ENCODE results near the gene PHLPP1.
A peak's percentile ranks its signal among the peaks of the same experiment; 100 is the strongest.
"Not testable (repeated sequence)": the region's sequence is repeated elsewhere in the genome, so short reads cannot be mapped to it uniquely, and the experiment has no call there.

Gene PHLPP1

GRCh38 chr18:62702259-62702658, 13.1 kb upstream of the PHLPP1 start:
- Histone ChIP-seq H3K27me3 (ENCODE audit: control insufficient read depth, insufficient read depth, low read length) (no peaks in the 10 kb centered on the region), H3K9ac (ENCODE audit: low read length) (no peak overlapping the region)

GRCh38 chr18:62706879-62707278, 8.5 kb upstream of the PHLPP1 start:
- not testable (repeated sequence) for H3K9me3 ChIP-seq (ENCODE audit: control insufficient read depth, insufficient read depth, low read depth, low read length); H3K27ac ChIP-seq (ENCODE audit: low read depth, low read length); H3K9ac ChIP-seq (ENCODE audit: low read length); H3K4me1 ChIP-seq (ENCODE audit: control insufficient read depth, insufficient read depth, low read length); H3K4me3 ChIP-seq (ENCODE audit: low read depth, low read length); H3K27me3 ChIP-seq (ENCODE audit: control insufficient read depth, insufficient read depth, low read length); H3K36me3 ChIP-seq (ENCODE audit: control insufficient read depth, insufficient read depth, low read length)

More at GRCh38 chr18:62702259-62702658, 13.1 kb upstream of the PHLPP1 start:
- H3K27ac ChIP-seq (ENCODE audit: low read depth, low read length), result no peak overlapping the region
- no peaks in the 10 kb centered on the region for H3K36me3 ChIP-seq (ENCODE audit: control insufficient read depth, insufficient read depth, low read length)
- no peaks in the 10 kb centered on the region for H3K4me1 ChIP-seq (ENCODE audit: control insufficient read depth, insufficient read depth, low read length)
- H3K9me3 ChIP-seq (ENCODE audit: control insufficient read depth, insufficient read depth, low read depth, low read length), result 0 out of 2 replicates have a peak, but pooled peaks cover 3% of the 10 kb centered on the region
- H3K4me3 ChIP-seq (ENCODE audit: low read depth, low read length), result no peak overlapping the region

- H3K36me3 ChIP-seq (ENCODE audit: control insufficient read depth, insufficient read depth, low read length); H3K27me3 ChIP-seq (ENCODE audit: control insufficient read depth, insufficient read depth, low read length); H3K9ac ChIP-seq (ENCODE audit: low read length); H3K27ac ChIP-seq (ENCODE audit: low read depth, low read length); H3K4me3 ChIP-seq (ENCODE audit: low read depth, low read length); H3K9me3 ChIP-seq (ENCODE audit: control insufficient read depth, insufficient read depth, low read depth, low read length); H3K4me1 ChIP-seq (ENCODE audit: control insufficient read depth, insufficient read depth, low read length): not testable (repeated sequence)
Observed at GRCh38 chr18:62709908-62710307, 5.4 kb upstream of the PHLPP1 start.

- Histone ChIP-seq H3K9ac (ENCODE audit: low read length) (no peak overlapping the region), H3K4me3 (ENCODE audit: low read depth, low read length) (no peak overlapping the region), H3K36me3 (ENCODE audit: control insufficient read depth, insufficient read depth, low read length) (no peaks in the 10 kb centered on the region), H3K9me3 (ENCODE audit: control insufficient read depth, insufficient read depth, low read depth, low read length) (no peaks in the 10 kb centered on the region), H3K4me1 (ENCODE audit: control insufficient read depth, insufficient read depth, low read length) (peaks cover 9% of the 10 kb centered on the region; the same call in 1 of the 2 replicates), H3K27me3 (ENCODE audit: control insufficient read depth, insufficient read depth, low read length) (no peaks in the 10 kb centered on the region), H3K27ac (ENCODE audit: low read depth, low read length) (no peak overlapping the region)
Observed at GRCh38 chr18:62710417-62710816, 4.9 kb upstream of the PHLPP1 start.

- no peaks in the 10 kb centered on the region for H3K27me3 ChIP-seq (ENCODE audit: control insufficient read depth, insufficient read depth, low read length)
Observed at GRCh38 chr18:62711781-62712180, 3.6 kb upstream of the PHLPP1 start.

GRCh38 chr18:62713651-62714247, 1.6 kb upstream of the PHLPP1 start:
- peaks cover 9% of the 10 kb centered on the region; the same call in 1 of the 2 replicates for H3K4me1 ChIP-seq (ENCODE audit: control insufficient read depth, insufficient read depth, low read length)
- no peak overlapping the region for H3K4me3 ChIP-seq (ENCODE audit: low read depth, low read length)
- no peaks in the 10 kb centered on the region for H3K36me3 ChIP-seq (ENCODE audit: control insufficient read depth, insufficient read depth, low read length)
- no peak overlapping the region for H3K27ac ChIP-seq (ENCODE audit: low read depth, low read length)
- H3K27me3 ChIP-seq (ENCODE audit: control insufficient read depth, insufficient read depth, low read length), result no peaks in the 10 kb centered on the region
- no peaks in the 10 kb centered on the region for H3K9me3 ChIP-seq (ENCODE audit: control insufficient read depth, insufficient read depth, low read depth, low read length)
- H3K9ac ChIP-seq (ENCODE audit: low read length), result no peak overlapping the region

More at GRCh38 chr18:62711781-62712180, 3.6 kb upstream of the PHLPP1 start:
- Histone ChIP-seq H3K36me3 (ENCODE audit: control insufficient read depth, insufficient read depth, low read length) (no peaks in the 10 kb centered on the region), H3K9ac (ENCODE audit: low read length) (no peak overlapping the region), H3K4me3 (ENCODE audit: low read depth, low read length) (no peak overlapping the region), H3K9me3 (ENCODE audit: control insufficient read depth, insufficient read depth, low read depth, low read length) (no peaks in the 10 kb centered on the region), H3K27ac (ENCODE audit: low read depth, low read length) (no peak overlapping the region), H3K4me1 (ENCODE audit: control insufficient read depth, insufficient read depth, low read length) (peaks cover 9% of the 10 kb centered on the region; the same call in 1 of the 2 replicates)

- peak overlapping the region; percentile 66; the same call in 1 of the 2 replicates for H3K27ac ChIP-seq (ENCODE audit: low read depth, low read length)
- H3K9me3 ChIP-seq (ENCODE audit: control insufficient read depth, insufficient read depth, low read depth, low read length), result no peaks in the 10 kb centered on the region
- H3K36me3 ChIP-seq (ENCODE audit: control insufficient read depth, insufficient read depth, low read length), result no peaks in the 10 kb centered on the region
- H3K4me1 ChIP-seq (ENCODE audit: control insufficient read depth, insufficient read depth, low read length), result peaks cover 17% of the 10 kb centered on the region; the same call in 1 of the 2 replicates
- peak overlapping the region; percentile 63 for H3K9ac ChIP-seq (ENCODE audit: low read length)
- no peaks in the 10 kb centered on the region for H3K27me3 ChIP-seq (ENCODE audit: control insufficient read depth, insufficient read depth, low read length)
- peak overlapping the region; percentile 82 for H3K4me3 ChIP-seq (ENCODE audit: low read depth, low read length)
Observed at GRCh38 chr18:62714671-62715435, 488 bp upstream of the PHLPP1 start.

- Histone ChIP-seq H3K27me3 (ENCODE audit: control insufficient read depth, insufficient read depth, low read length) (no peaks in the 10 kb centered on the region), H3K36me3 (ENCODE audit: control insufficient read depth, insufficient read depth, low read length) (no peaks in the 10 kb centered on the region), H3K4me1 (ENCODE audit: control insufficient read depth, insufficient read depth, low read length) (peaks cover 26% of the 10 kb centered on the region), H3K27ac (ENCODE audit: low read depth, low read length) (peak overlapping the region; percentile 73; the same call in 1 of the 2 replicates), H3K9me3 (ENCODE audit: control insufficient read depth, insufficient read depth, low read depth, low read length) (no peaks in the 10 kb centered on the region), H3K9ac (ENCODE audit: low read length) (peak overlapping the region; percentile 90), H3K4me3 (ENCODE audit: low read depth, low read length) (peak overlapping the region; percentile 86)
Observed at GRCh38 chr18:62715759-62716615, 646 bp downstream of the PHLPP1 start.

GRCh38 chr18:62716619-62717168, 1.4 kb downstream of the PHLPP1 start:
- Histone ChIP-seq H3K9ac (ENCODE audit: low read length) (peak overlapping the region; percentile 86), H3K4me1 (ENCODE audit: control insufficient read depth, insufficient read depth, low read length) (peaks cover 33% of the 10 kb centered on the region), H3K27ac (ENCODE audit: low read depth, low read length) (no peak overlapping the region), H3K9me3 (ENCODE audit: control insufficient read depth, insufficient read depth, low read depth, low read length) (no peaks in the 10 kb centered on the region), H3K4me3 (ENCODE audit: low read depth, low read length) (peak overlapping the region; percentile 86), H3K27me3 (ENCODE audit: control insufficient read depth, insufficient read depth, low read length) (no peaks in the 10 kb centered on the region), H3K36me3 (ENCODE audit: control insufficient read depth, insufficient read depth, low read length) (no peaks in the 10 kb centered on the region)

GRCh38 chr18:62717169-62717924, 2.0 kb downstream of the PHLPP1 start:
- peak overlapping the region; percentile 78 for H3K9ac ChIP-seq (ENCODE audit: low read length)
- no peaks in the 10 kb centered on the region for H3K36me3 ChIP-seq (ENCODE audit: control insufficient read depth, insufficient read depth, low read length)
- no peak overlapping the region for H3K27ac ChIP-seq (ENCODE audit: low read depth, low read length)
- H3K27me3 ChIP-seq (ENCODE audit: control insufficient read depth, insufficient read depth, low read length), result no peaks in the 10 kb centered on the region
- no peaks in the 10 kb centered on the region for H3K9me3 ChIP-seq (ENCODE audit: control insufficient read depth, insufficient read depth, low read depth, low read length)
- H3K4me3 ChIP-seq (ENCODE audit: low read depth, low read length), result peak overlapping the region; percentile 86
- peaks cover 39% of the 10 kb centered on the region for H3K4me1 ChIP-seq (ENCODE audit: control insufficient read depth, insufficient read depth, low read length)
